Brain microvascular endothelial cell (primary cell): Measurements from ENCODE around the gene SIGLECL1.

Experiments
- DNase-seq: peaks from one replicate; pipeline ENCODE4 v3.0.0-alpha.2; 2020
- H3K27ac ChIP-seq: fragments of 250-450 bp; sonication (Bioruptor Pico); 2 replicates; pipeline ENCODE4 v1.5.1; 2020; ENCODE audit warnings: mild to moderate bottlenecking, moderate library complexity
- H3K27me3 ChIP-seq: fragments of 250-450 bp; sonication (Bioruptor Pico); replicated peaks from 2 replicates; pipeline ENCODE4 v1.5.1; 2020; ENCODE audit warnings: mild to moderate bottlenecking
- H3K36me3 ChIP-seq: fragments of 250-450 bp; sonication (Bioruptor Pico); replicated peaks from 2 replicates; pipeline ENCODE4 v1.5.1; 2020; ENCODE audit warnings: mild to moderate bottlenecking
- H3K4me3 ChIP-seq: 2 replicates; pipeline ENCODE4 v1.5.1; 2011; ENCODE audit warnings: low read depth, mild to moderate bottlenecking, control low read depth, low read length, moderate library complexity
- in situ Hi-C: cut with HindIII; loops from 2 replicates; pipeline ENCODE4 v1.10.0; 2017; ENCODE audit warnings: low sequenced_read_pairs, low pct_ligation_motif_present
- TF ChIP-seq, protein P1 (sequence below): IDR thresholded peaks from 2 replicates; pipeline ENCODE4 v1.5.1; 2011; ENCODE audit warnings: low read depth, mild to moderate bottlenecking, moderate library complexity, low read length, control low read depth, inconsistent platforms; ENCODE audit errors: missing control alignments

Gene SIGLECL1

DNA sequence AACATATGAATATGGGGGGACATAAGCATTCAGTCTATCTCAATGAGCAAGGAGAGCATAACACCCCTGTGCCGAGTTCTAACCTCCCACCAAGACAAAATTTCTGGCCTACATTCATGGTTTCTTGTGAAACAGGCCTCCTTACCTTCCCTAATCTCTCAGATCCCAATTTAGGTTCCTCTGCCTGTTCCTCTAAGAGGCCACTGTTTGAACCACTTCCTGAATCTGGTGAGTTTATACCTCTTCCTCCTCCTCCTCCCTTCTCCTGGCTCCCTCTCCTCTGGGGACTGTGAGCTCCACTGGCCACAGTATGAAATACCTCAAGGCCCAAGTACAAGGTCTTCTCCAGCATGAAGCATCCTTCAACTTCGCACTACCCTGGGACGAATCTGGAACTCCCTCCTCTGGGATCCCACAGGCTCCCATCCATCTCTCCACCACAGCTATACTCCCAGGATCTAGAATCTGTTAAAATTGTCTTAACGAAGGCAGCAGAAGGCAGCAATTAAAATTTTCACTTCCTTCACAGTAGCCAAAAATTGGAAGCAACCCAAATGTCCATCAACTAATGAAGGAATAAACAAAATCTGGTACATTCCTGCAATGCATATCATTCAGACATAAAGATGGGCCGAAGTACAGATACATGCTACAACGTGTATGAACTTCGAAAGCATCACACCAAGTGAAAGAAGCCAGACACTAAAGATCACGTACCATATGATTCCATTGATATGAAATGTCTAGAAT is 7.8 kb upstream of the SIGLECL1 start:
- DNase-seq = no peak
- Histone ChIP-seq H3K27ac (no peak overlapping the region), H3K36me3 (no peaks in the 10 kb centered on the region), H3K4me3 (no peak overlapping the region), H3K27me3 (no peaks in the 10 kb centered on the region)
- in situ Hi-C loops = no loop called here
- TF ChIP-seq, protein P1, sequence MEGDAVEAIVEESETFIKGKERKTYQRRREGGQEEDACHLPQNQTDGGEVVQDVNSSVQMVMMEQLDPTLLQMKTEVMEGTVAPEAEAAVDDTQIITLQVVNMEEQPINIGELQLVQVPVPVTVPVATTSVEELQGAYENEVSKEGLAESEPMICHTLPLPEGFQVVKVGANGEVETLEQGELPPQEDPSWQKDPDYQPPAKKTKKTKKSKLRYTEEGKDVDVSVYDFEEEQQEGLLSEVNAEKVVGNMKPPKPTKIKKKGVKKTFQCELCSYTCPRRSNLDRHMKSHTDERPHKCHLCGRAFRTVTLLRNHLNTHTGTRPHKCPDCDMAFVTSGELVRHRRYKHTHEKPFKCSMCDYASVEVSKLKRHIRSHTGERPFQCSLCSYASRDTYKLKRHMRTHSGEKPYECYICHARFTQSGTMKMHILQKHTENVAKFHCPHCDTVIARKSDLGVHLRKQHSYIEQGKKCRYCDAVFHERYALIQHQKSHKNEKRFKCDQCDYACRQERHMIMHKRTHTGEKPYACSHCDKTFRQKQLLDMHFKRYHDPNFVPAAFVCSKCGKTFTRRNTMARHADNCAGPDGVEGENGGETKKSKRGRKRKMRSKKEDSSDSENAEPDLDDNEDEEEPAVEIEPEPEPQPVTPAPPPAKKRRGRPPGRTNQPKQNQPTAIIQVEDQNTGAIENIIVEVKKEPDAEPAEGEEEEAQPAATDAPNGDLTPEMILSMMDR = no peak

DNA sequence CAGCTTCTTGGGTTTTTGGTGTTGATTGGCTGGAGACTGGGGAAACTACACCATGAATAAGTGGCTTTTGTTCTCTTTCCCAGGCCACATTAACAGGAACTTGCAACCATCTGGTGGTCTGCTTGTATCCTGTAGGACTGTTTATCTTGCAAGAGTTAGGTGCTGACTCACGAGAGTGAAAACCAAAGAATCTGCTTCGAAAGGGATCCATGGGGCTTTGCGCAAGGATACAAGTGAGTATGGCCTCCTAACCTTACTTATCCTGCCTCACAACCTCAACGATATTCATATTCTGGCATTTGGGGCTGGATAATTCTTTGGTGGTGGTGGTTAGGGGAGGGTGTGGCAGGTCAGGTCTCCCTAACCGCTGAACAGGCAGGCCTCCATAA is 4.7 kb upstream of the SIGLECL1 start:
- Histone ChIP-seq H3K36me3 (no peaks in the 10 kb centered on the region), H3K27ac (no peak overlapping the region), H3K27me3 (no peaks in the 10 kb centered on the region), H3K4me3 (no peak overlapping the region)
- in situ Hi-C loops = no loop called here
- TF ChIP-seq, protein P1 = no peak
- DNase-seq = peak; percentile 35

DNA sequence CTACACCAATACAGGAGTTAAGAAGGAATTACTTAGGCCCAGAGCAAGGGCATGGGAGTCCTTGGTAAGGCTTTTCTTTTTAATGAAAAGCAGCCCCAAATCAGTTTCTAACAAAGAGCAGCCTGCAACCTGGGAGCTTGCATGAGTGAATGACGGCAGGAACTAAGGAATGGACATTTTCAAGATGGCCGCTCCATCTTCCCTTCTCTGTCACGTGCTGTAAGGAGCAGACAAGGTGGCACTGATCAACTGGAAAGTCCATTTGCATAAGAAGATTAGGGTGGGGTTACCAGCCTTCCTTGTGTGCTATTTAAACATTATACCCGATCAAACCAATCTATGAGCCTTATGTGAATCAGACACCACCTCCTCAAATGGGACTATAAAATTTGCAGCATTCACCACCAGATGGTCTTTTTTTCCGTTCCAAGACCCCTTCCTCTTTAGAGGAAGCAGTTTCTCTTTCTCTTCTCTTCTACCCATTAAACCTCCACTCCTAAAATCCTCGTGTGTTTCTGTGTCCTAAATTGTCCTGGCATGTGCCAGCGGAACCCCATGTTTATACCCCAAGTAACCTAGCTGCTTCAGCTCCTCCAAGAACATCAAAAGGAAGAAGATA is 2.8 kb upstream of the SIGLECL1 start:
- in situ Hi-C loops = no loop called here
- TF ChIP-seq, protein P1 = no peak

DNA sequence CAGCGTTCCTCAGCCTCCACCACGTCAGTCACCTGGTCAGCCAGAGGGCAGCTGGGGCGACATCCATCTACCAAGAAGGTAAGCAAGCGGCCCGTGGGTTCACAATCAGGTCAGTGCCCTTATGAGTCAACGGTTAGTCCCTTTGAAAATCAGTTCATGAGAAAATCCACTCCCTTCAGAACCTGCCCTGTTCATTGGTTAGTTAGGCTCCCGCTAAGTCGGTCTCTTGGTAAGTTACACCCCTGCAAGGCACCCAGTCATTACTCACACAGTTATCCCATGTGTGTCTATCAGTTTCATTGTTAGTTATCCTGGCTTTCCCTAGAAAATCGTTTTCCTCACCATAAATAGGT is 564 bp downstream of the SIGLECL1 start:
- TF ChIP-seq, protein P1 = no peak
- no peak for DNase-seq
- in situ Hi-C loops = no loop called here
- H3K27me3 ChIP-seq = no peaks in the 10 kb centered on the region
- H3K36me3 ChIP-seq = no peaks in the 10 kb centered on the region
- H3K4me3 ChIP-seq = no peak overlapping the region
- no peak overlapping the region for H3K27ac ChIP-seq

More for the DNA sequence above, 2.8 kb upstream of the SIGLECL1 start:
- H3K27ac ChIP-seq = no peak overlapping the region
- no peak for DNase-seq
- no peak overlapping the region for H3K4me3 ChIP-seq
- H3K36me3 ChIP-seq = no peaks in the 10 kb centered on the region
- H3K27me3 ChIP-seq = no peaks in the 10 kb centered on the region

DNA sequence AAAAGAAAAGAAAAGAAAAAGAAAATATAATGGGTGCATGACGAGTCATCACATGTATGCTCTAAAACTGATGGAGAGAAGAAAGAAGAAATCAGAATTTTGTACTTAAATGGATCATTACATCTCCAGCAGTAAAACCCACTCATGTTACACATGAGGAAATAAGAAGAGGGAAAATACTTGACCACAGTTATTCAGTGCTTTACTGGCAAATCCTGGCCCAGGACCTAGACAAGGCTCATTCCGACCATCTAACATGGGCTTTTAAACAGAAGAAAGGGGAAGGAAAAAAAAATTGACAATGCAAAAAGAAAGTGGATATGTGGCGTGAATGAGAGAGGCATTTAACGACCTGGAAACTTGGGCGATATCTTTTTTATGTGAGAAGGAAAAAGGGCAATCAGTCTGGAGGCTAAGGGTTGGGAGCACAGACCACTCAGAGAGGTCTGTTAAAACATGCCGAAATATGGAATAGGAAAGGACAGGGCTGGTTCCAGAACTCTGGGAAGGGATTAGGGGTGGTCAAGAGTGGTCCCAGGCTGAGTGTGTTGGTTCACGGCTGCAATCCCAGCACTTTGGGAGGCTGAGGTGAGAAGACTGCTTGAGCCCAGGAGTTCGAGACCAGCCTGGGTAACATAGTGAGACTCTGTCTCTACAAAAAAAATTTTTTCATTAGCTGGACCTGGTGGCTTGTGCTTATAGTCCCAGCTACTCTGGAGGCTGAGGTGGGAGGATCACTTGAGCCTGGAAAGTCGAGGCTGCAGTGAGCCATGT is 1.6 kb downstream of the SIGLECL1 start:
- Histone ChIP-seq H3K27me3 (no peaks in the 10 kb centered on the region), H3K36me3 (no peaks in the 10 kb centered on the region), H3K4me3 (no peak overlapping the region), H3K27ac (no peak overlapping the region)
- no peak for DNase-seq
- TF ChIP-seq, protein P1 = no peak
- in situ Hi-C loops = no loop called here
